GM13976 (cell line): ENCODE measurements around the gene ZNF684.

Experiments
- DNase-seq: peaks from one replicate; pipeline ENCODE4 v3.0.0; 2012; ENCODE audit warnings: low spot score
- CTCF ChIP-seq: IDR thresholded peaks from 2 replicates; pipeline ENCODE4 v1.5.1; 2012; ENCODE audit warnings: borderline replicate concordance, mild to moderate bottlenecking; ENCODE audit not compliant: insufficient read depth; ENCODE audit errors: extremely low read depth, missing control alignments, control extremely low read depth
- in situ Hi-C: fragments of 300-500 bp; cut with MboI; formaldehyde crosslinking; loops from one replicate; pipeline ENCODE4 v1.12.0; 2022; ENCODE audit warnings: low sequenced_read_pairs, mixed read lengths, inconsistent platforms; ENCODE audit not compliant: unreplicated experiment

The ZNF684 gene

GRCh38 chr1:40592107-40592803, 60.8 kb downstream of the ZNF684 start:
- TF ChIP-seq CTCF = no peak
- DNase-seq = no peak
- in situ Hi-C loops = no loop called here

- no peak for TF ChIP-seq CTCF
- no peak for DNase-seq
- in situ Hi-C loops = no loop called here
Measured at GRCh38 chr1:40593449-40594186, 62.2 kb downstream of the ZNF684 start.

- TF ChIP-seq CTCF = no peak
- no peak for DNase-seq
- in situ Hi-C loops = no loop called here
Measured at GRCh38 chr1:40594187-40594531, 62.7 kb downstream of the ZNF684 start.

- TF ChIP-seq CTCF = no peak
- in situ Hi-C loops = no loop called here
- DNase-seq = no peak
Measured at GRCh38 chr1:40595623-40596022, 64.2 kb downstream of the ZNF684 start.
